GM23248 (cell line): Measurements from ENCODE around the gene ESAM. TPM values are rescaled to one million over a fixed set of nuclear protein-coding genes. Genes with fewer than 3 reads are reported as not detected.

ENCODE experiments used
- DNase-seq: peaks from one replicate; pipeline ENCODE4 v3.0.0-alpha.2; 2015
- H2AFZ ChIP-seq: fragments of 200-600 bp; sonication (generic); 2 replicates; pipeline ENCODE4 v1.6.1; 2016; ENCODE audit warnings: antibody characterized with exemption
- H3F3A ChIP-seq: fragments of 200-600 bp; sonication (generic); 2 replicates; pipeline ENCODE4 v1.6.1; 2016; ENCODE audit warnings: mild to moderate bottlenecking, antibody characterized with exemption, mixed run types; ENCODE audit not compliant: insufficient read depth
- H3K27ac ChIP-seq: fragments of 200-600 bp; sonication (generic); 2 replicates; pipeline ENCODE4 v1.5.1; 2016; ENCODE audit warnings: mild to moderate bottlenecking
- H3K27me3 ChIP-seq: fragments of 200-600 bp; sonication (generic); replicated peaks from 2 replicates; pipeline ENCODE4 v1.6.1; 2016; ENCODE audit warnings: mild to moderate bottlenecking; ENCODE audit not compliant: insufficient read depth
- H3K36me3 ChIP-seq: fragments of 200-600 bp; sonication (generic); 2 replicates; pipeline ENCODE4 v1.6.1; 2016; ENCODE audit warnings: low read depth, mild to moderate bottlenecking
- H3K4me1 ChIP-seq: fragments of 200-600 bp; sonication (generic); 2 replicates; pipeline ENCODE4 v1.6.1; 2016; ENCODE audit warnings: mild to moderate bottlenecking; ENCODE audit not compliant: insufficient read depth
- H3K4me2 ChIP-seq: fragments of 200-600 bp; sonication (generic); one replicate; pipeline ENCODE4 v1.6.1; 2016; ENCODE audit warnings: mild to moderate bottlenecking; ENCODE audit not compliant: unreplicated experiment
- H3K4me3 ChIP-seq: fragments of 200-600 bp; sonication (generic); 2 replicates; pipeline ENCODE4 v1.5.1; 2016; ENCODE audit warnings: mild to moderate bottlenecking
- H3K79me2 ChIP-seq: fragments of 200-600 bp; sonication (generic); 2 replicates; pipeline ENCODE4 v1.6.1; 2016; ENCODE audit warnings: mild to moderate bottlenecking; ENCODE audit not compliant: insufficient read depth
- H3K9ac ChIP-seq: fragments of 200-600 bp; sonication (generic); 2 replicates; pipeline ENCODE4 v1.6.1; 2016; ENCODE audit warnings: mild to moderate bottlenecking
- H3K9me2 ChIP-seq: fragments of 200-600 bp; sonication (generic); 2 replicates; pipeline ENCODE4 v1.6.1; 2016; ENCODE audit warnings: mixed run types, mild to moderate bottlenecking, moderate library complexity; ENCODE audit not compliant: insufficient read depth
- H3K9me3 ChIP-seq: fragments of 200-600 bp; sonication (generic); one replicate; pipeline ENCODE4 v1.6.1; 2017; ENCODE audit warnings: low read depth
- H4K20me1 ChIP-seq: fragments of 200-600 bp; sonication (generic); 2 replicates; pipeline ENCODE4 v1.6.0; 2016; ENCODE audit not compliant: insufficient read depth
- EZH2 ChIP-seq: fragments of 200-600 bp; sonication (generic); IDR thresholded peaks from 2 replicates; pipeline ENCODE4 v1.6.1; 2018; ENCODE audit warnings: antibody characterized with exemption, mild to moderate bottlenecking; ENCODE audit not compliant: insufficient read depth, poor library complexity, severe bottlenecking
- EZH2phosphoT487 ChIP-seq: fragments of 200-600 bp; sonication (generic); IDR thresholded peaks from 2 replicates; pipeline ENCODE4 v1.6.1; 2018; ENCODE audit warnings: antibody characterized with exemption, moderate library complexity, mild to moderate bottlenecking, low read depth; ENCODE audit not compliant: insufficient read depth
- WGBS, 2 experiments: methylation state at CpG; one replicate each; pipeline ENCODE4 v1.1.6; 2015 to 2017; ENCODE audit warnings: low lambda C conversion rate in 2 of 2, low coverage in 1 of 2; ENCODE audit errors: missing lambda C conversion rate in 2 of 2; 5-methylcytosine and 5-hydroxymethylcytosine counted together
- in situ Hi-C: fragments of 300-500 bp; cut with MboI; formaldehyde crosslinking; loops from 2 replicates; pipeline ENCODE4 v1.15.0; 2020
- polyA plus RNA-seq: library from polyadenylated mRNA; unstranded; fragments of >200 nt; fragmentation: Nextera tagmentation; extraction: Ambion mirVana; gene quantifications from 2 replicates; pipeline ENCODE4 v1.2.1, GENCODE V29; 2016
- total RNA-seq: library from RNA; depleted of rRNA; stranded (reverse); fragments of >200 nt; shearing (Covaris generic); gene quantifications from 2 replicates; pipeline ENCODE4 v1.2.3, GENCODE V29; 2014

ESAM gene
- total and polyA plus RNA-seq, 2 experiments from 2014 or later, result not detected

DNA sequence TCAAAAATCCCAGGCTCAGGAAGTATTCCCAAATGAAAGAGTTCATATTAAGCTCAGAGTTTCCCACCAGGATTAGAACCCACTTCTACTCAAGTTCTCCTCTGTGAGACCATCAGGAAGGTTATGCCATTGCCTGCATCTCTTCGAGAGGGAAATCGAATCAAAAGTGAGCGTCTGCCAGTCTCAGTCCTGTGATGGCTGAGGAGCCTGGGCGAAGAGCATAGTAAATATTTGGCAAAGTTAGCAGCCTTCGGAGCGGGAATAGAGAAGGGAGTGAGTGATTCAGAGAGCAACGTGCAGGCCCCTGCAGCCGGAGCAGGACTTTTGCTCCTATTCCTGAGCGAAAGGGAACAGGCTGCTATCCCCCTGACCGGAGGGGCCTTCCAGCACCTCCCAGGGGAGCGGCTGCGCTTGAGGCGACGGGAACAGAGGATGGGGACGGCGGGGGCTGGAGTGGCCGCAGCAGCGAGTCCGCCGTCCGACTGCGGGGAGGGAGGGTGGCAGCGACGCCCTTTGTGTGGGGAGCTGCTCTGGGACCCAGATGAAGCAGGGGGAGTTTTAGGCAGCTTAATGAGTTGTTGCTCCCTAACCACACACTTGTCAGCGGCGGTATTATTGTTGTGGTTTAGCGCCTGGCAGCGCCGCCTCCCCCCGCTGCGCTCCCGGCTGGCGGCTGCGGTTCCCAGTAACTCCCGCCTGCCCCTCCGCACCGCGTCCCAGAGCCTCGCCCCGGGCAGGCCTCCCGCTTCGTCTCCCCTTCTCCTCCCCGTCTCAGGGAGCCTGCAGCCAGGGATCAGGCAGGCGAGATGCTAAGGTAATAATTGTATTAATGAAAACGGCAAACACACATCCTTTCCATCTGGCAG, 44.1 kb downstream of the ESAM start:
- H3K4me1 ChIP-seq, result no peaks in the 10 kb centered on the region
- H3K27ac ChIP-seq, result no peak overlapping the region
- no peaks in the 10 kb centered on the region for H3K36me3 ChIP-seq
- no peaks in the 10 kb centered on the region for H3K79me2 ChIP-seq
- H3K9ac ChIP-seq, result no peak overlapping the region
- H4K20me1 ChIP-seq, result no peaks in the 10 kb centered on the region
- peak overlapping the region; percentile 59 for H3K4me2 ChIP-seq
- H3F3A ChIP-seq, result no peaks in the 10 kb centered on the region
- no peaks in the 10 kb centered on the region for H3K9me2 ChIP-seq
- H3K4me3 ChIP-seq, result peak overlapping the region; percentile 48
- H3K9me3 ChIP-seq, result no peaks in the 10 kb centered on the region
- TF ChIP-seq EZH2 (peak; percentile 40), EZH2phosphoT487 (peak; percentile 32; the same call in 1 of the 2 replicates)
- peaks cover 83% of the 10 kb centered on the region for H3K27me3 ChIP-seq
- in situ Hi-C loops, result no loop called here
- H2AFZ ChIP-seq, result 0 out of 2 replicates have a peak overlapping the region, but pooled peaks have one; percentile 8
- 1% methylated on average over 36 to 45 of the region's 45 CpGs for WGBS, 2 experiments
- peak; percentile 50 for DNase-seq

DNA sequence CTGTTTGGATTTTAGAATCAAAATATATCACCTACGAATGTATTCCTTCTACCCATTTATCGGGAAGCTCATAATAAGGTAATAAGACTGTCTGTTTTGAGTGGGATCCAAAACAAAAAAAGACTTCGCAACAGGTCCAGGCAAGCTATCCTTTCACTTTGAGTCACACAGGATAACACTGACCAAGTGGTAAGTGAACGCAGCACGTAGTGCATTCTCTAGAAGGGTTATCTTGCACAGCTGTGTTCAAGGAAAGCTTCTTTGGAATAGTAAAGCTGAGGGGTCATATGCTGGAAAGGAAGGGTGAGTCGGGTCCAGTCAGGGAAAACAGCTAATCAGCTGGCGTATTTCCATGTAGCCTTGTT, 44.7 kb downstream of the ESAM start:
- no peaks in the 10 kb centered on the region for H4K20me1 ChIP-seq
- H3K4me3 ChIP-seq, result no peak overlapping the region
- H3K36me3 ChIP-seq, result no peaks in the 10 kb centered on the region
- H3K27ac ChIP-seq, result no peak overlapping the region
- H3K4me2 ChIP-seq, result peak overlapping the region; percentile 59
- H3K9me3 ChIP-seq, result no peaks in the 10 kb centered on the region
- H3K9me2 ChIP-seq, result no peaks in the 10 kb centered on the region
- WGBS, 2 experiments, result 57 to 58% methylated on average over 7 of the region's 7 CpGs
- no peaks in the 10 kb centered on the region for H3K79me2 ChIP-seq
- TF ChIP-seq EZH2 (no peak), EZH2phosphoT487 (0 out of 2 replicates have a peak, but pooled peaks have one; percentile 5)
- H2AFZ ChIP-seq, result no peak overlapping the region
- H3K27me3 ChIP-seq, result peaks cover 78% of the 10 kb centered on the region
- DNase-seq, result no peak
- no peaks in the 10 kb centered on the region for H3K4me1 ChIP-seq
- H3F3A ChIP-seq, result no peaks in the 10 kb centered on the region
- in situ Hi-C loops, result no loop called here
- H3K9ac ChIP-seq, result no peak overlapping the region

DNA sequence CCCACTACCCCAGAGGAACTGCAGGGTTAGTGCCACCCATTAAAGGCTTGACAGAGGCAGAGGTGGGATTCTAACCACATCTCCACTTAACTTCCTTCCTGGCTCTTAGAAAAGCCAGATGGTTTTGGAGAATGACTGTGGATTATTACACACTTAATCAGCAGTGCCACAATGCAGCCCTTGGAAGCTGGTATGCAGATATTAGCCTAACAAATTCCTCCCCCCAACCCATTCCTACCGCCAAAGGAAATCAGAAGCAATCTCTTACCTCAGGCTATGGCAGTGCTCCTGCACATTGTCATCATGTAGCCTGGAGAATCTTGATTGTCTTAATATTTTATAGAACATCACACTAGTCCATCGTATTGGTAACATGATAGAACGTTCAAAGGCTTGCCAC, 45.5 kb downstream of the ESAM start:
- Histone ChIP-seq H3K9me2 (no peaks in the 10 kb centered on the region), H3K9ac (no peak overlapping the region), H3K4me3 (no peak overlapping the region), H3K4me2 (no peak overlapping the region), H3K27me3 (peaks cover 71% of the 10 kb centered on the region), H3K79me2 (no peaks in the 10 kb centered on the region), H3F3A (no peaks in the 10 kb centered on the region), H3K27ac (no peak overlapping the region), H2AFZ (no peak overlapping the region), H3K4me1 (no peaks in the 10 kb centered on the region), H3K9me3 (no peaks in the 10 kb centered on the region), H4K20me1 (no peaks in the 10 kb centered on the region), H3K36me3 (no peaks in the 10 kb centered on the region)
- TF ChIP-seq EZH2phosphoT487 (no peak), EZH2 (no peak)
- 51 to 59% methylated on average over 3 of the region's 3 CpGs for WGBS, 2 experiments
- peak; percentile 11 for DNase-seq
- in situ Hi-C loops, result no loop called here

DNA sequence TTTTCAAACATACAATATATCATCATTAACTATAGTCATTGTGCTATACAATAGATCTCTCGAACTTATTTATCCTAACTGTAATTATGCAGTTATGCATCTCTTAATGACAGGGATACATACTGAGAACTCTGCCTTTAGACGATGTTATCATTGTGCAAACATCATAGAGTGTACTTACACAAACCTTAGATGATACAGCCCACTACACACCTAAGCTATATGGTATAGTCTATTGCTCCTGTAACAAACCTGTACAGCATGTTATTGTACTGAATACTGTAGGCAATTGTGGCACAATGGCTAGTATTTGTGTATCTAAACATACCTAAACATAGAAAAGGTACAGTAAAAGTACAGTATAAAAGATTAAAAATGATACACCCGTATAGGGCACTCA, 49.7 kb downstream of the ESAM start:
- H3K4me2 ChIP-seq, result no peak overlapping the region
- in situ Hi-C loops, result no loop called here
- no peaks in the 10 kb centered on the region for H3K4me1 ChIP-seq
- no peaks in the 10 kb centered on the region for H3K9me3 ChIP-seq
- H3F3A ChIP-seq, result no peaks in the 10 kb centered on the region
- H3K36me3 ChIP-seq, result no peaks in the 10 kb centered on the region
- DNase-seq, result no peak
- no peak overlapping the region for H3K4me3 ChIP-seq
- H4K20me1 ChIP-seq, result no peaks in the 10 kb centered on the region
- H3K9ac ChIP-seq, result no peak overlapping the region
- no peaks in the 10 kb centered on the region for H3K79me2 ChIP-seq
- no peak overlapping the region for H3K27ac ChIP-seq
- TF ChIP-seq EZH2phosphoT487 (no peak), EZH2 (no peak)
- no peaks in the 10 kb centered on the region for H3K9me2 ChIP-seq
- 46 to 53% methylated on average over 3 of the region's 3 CpGs for WGBS, 2 experiments
- no peak overlapping the region for H2AFZ ChIP-seq
- H3K27me3 ChIP-seq, result peaks cover 42% of the 10 kb centered on the region
